GM19395 (cell line): Measurements from ENCODE around the gene ELAVL2.

Experiments used
- ATAC-seq: cut with Tn5 transposase; IDR thresholded peaks from one replicate; pipeline ENCODE4 v1.9.1; 2021; ENCODE audit warnings: mild to moderate bottlenecking, moderate library complexity; ENCODE audit not compliant: unreplicated experiment

The ELAVL2 gene

GRCh38 chr9:23669776-23670175 lies 156.3 kb downstream of the ELAVL2 start:
- no peak for ATAC-seq

GRCh38 chr9:23665635-23666034 lies 160.4 kb downstream of the ELAVL2 start:
- no peak for ATAC-seq

- no peak for ATAC-seq
Measured at GRCh38 chr9:23665051-23665450, 161.0 kb downstream of the ELAVL2 start.

GRCh38 chr9:23663946-23664345 lies 162.1 kb downstream of the ELAVL2 start:
- ATAC-seq: no peak

GRCh38 chr9:23663536-23663935 lies 162.5 kb downstream of the ELAVL2 start:
- ATAC-seq: no peak

GRCh38 chr9:23663125-23663524 lies 162.9 kb downstream of the ELAVL2 start:
- no peak for ATAC-seq

GRCh38 chr9:23662320-23662719 lies 163.7 kb downstream of the ELAVL2 start:
- no peak for ATAC-seq

- no peak for ATAC-seq
Measured at GRCh38 chr9:23659346-23660006, 166.6 kb downstream of the ELAVL2 start.

GRCh38 chr9:23658376-23659258 lies 167.4 kb downstream of the ELAVL2 start:
- no peak for ATAC-seq

- ATAC-seq: no peak
Measured at GRCh38 chr9:23651051-23651450, 175.0 kb downstream of the ELAVL2 start.

- no peak for ATAC-seq
Measured at GRCh38 chr9:23648651-23649050, 177.4 kb downstream of the ELAVL2 start.

GRCh38 chr9:23644896-23645295 lies 181.1 kb downstream of the ELAVL2 start:
- no peak for ATAC-seq

GRCh38 chr9:23644326-23644725 lies 181.7 kb downstream of the ELAVL2 start:
- no peak for ATAC-seq

- no peak for ATAC-seq
Measured at GRCh38 chr9:23643656-23644258, 182.3 kb downstream of the ELAVL2 start.
